ENCODE results near the gene GPRC5A. TPM values are rescaled to one million over a fixed set of nuclear protein-coding genes. Genes with fewer than 3 reads are reported as not detected.
"Not testable (repeated sequence)": the region's sequence is repeated elsewhere in the genome, so short reads cannot be mapped to it uniquely, and the experiment has no call there.

GPRC5A gene
- total RNA-seq, 5 donors from 2014 or later (not counting 1 experiment from before 2014, with no cell fraction given) = 0.28 to 2.0 (median 1.4) TPM; not detected in 1

DNA sequence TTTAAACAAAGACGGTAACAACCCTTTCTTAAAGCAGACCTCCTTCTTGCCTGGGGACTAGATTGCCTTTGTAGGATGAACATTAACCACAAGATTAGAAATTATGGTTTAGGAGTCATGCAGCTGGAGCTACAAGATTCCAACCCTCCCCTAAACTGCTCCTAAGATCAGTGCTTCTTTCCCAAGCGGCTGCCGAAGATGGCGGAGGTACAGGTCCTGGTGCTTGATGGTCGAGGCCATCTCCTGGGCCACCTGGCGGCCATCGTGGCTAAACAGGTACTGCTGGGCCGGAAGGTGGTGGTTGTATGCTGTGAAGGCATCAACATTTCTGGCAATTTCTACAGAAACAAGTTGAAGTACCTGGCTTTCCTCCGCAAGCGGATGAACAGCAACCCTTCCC, 16.1 kb upstream of the GPRC5A start:
- H3K36me3 Mint-ChIP-seq; H3K9me3 Mint-ChIP-seq; H3K27me3 Mint-ChIP-seq; H3K27me3 ChIP-seq (replicated peaks in 1 of 2; ENCODE audit: control insufficient read depth in 2 of 2, extremely low read depth in 1 of 2, insufficient read depth in 2 of 2, low read length in 1 of 2); H3K9me3 ChIP-seq; H3K4me3 ChIP-seq (ENCODE audit: control insufficient read depth in 1 of 2, extremely low read depth in 1 of 2, low read length in 1 of 2); H3K4me1 ChIP-seq (ENCODE audit: control insufficient read depth in 1 of 2, extremely low read depth in 1 of 2, insufficient read depth in 2 of 2, low read length in 2 of 2); CTCF ChIA-PET; H3K27ac ChIP-seq (ENCODE audit: low read length); DNase-seq; ATAC-seq (replicated peaks in 1 of 4); H3K4me3 Mint-ChIP-seq; H3K36me3 ChIP-seq (ENCODE audit: control insufficient read depth in 2 of 2, extremely low read depth in 1 of 2, insufficient read depth in 1 of 2, low read length in 1 of 2); H3K4me1 Mint-ChIP-seq; POLR2A ChIA-PET: not testable (repeated sequence)
- 89% methylated on average over 2 of the region's 10 CpGs for WGBS (ENCODE audit: insufficient coverage)
- peak overlapping the region in 1 of 2 donors; percentile 28 for H3K27ac Mint-ChIP-seq

- ChIA-PET CTCF (interaction anchor here (0.6 to 1.0 kb wide), 3 partner anchors 39 to 58 kb away, joined by 3 read pairs; no protein-coding TSS in a partner anchor), POLR2A (no interaction called here)
- no peak overlapping the region for H3K27ac ChIP-seq (ENCODE audit: low read length)
- ATAC-seq (replicated peaks in 1 of 4) = no peak
- H3K9me3 ChIP-seq = no peaks in the 10 kb centered on the region
- H3K27me3 ChIP-seq (replicated peaks in 1 of 2; ENCODE audit: control insufficient read depth in 2 of 2, extremely low read depth in 1 of 2, insufficient read depth in 2 of 2, low read length in 1 of 2) = peaks cover 0 to 9% of the 10 kb centered on the region in 2 experiments
- DNase-seq = no peak
- H3K27ac Mint-ChIP-seq = no peak overlapping the region
- no peaks in the 10 kb centered on the region for H3K4me1 ChIP-seq (ENCODE audit: control insufficient read depth in 1 of 2, extremely low read depth in 1 of 2, insufficient read depth in 2 of 2, low read length in 2 of 2)
- H3K9me3 Mint-ChIP-seq = no peaks in the 10 kb centered on the region
- H3K27me3 Mint-ChIP-seq = no peaks in the 10 kb centered on the region
- peaks cover 0 to 12% (median 2%) of the 10 kb centered on the region in 3 donors for H3K4me1 Mint-ChIP-seq
- H3K4me3 Mint-ChIP-seq = no peak overlapping the region
- H3K4me3 ChIP-seq (ENCODE audit: control insufficient read depth in 1 of 2, extremely low read depth in 1 of 2, low read length in 1 of 2) = no peak overlapping the region
- H3K36me3 ChIP-seq (ENCODE audit: control insufficient read depth in 2 of 2, extremely low read depth in 1 of 2, insufficient read depth in 1 of 2, low read length in 1 of 2) = no peaks in the 10 kb centered on the region
- 71% methylated on average over 2 of the region's 5 CpGs for WGBS (ENCODE audit: insufficient coverage)
- H3K36me3 Mint-ChIP-seq = no peaks in the 10 kb centered on the region
These were observed 14.1 kb upstream of the GPRC5A start for GRCh38 chr12:12877153-12877768.

DNA sequence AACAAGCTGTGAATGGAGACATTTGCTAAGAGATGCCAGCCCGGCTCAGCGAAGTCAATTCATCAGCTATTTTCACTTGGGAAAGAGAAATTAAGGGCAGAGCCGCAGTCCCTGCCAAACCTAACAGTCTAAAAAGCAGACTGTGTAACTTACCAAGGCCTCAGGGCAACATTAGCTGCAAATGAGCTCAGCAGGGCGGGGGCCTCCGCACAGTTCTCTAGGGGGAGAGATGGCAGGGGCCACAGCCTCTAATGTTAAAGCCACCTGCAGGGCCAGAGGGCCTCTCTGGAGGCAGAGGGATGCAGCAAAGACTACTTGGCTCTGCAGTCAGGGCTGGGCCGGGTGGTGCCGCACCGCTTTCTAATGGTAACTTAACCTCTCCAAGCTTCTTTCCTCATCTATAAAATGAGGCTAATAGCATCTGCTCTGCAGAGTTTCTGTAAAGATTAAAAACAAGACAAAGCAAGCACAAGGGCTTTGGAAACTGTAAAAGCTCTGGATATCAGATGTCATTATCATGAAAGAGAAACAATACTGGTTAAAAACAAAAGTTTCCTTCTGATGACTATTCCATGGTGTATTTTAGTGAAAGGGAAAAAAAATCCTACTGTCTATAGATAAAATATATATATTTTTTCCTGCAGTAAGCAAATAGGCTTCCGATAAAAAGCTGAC, 13.4 kb upstream of the GPRC5A start:
- Histone ChIP-seq H3K4me1 (ENCODE audit: control insufficient read depth in 1 of 2, extremely low read depth in 1 of 2, insufficient read depth in 2 of 2, low read length in 2 of 2) (no peaks in the 10 kb centered on the region), H3K36me3 (ENCODE audit: control insufficient read depth in 2 of 2, extremely low read depth in 1 of 2, insufficient read depth in 1 of 2, low read length in 1 of 2) (no peaks in the 10 kb centered on the region), H3K27ac (ENCODE audit: low read length) (no peak overlapping the region), H3K9me3 (no peaks in the 10 kb centered on the region), H3K27me3 (replicated peaks in 1 of 2; ENCODE audit: control insufficient read depth in 2 of 2, extremely low read depth in 1 of 2, insufficient read depth in 2 of 2, low read length in 1 of 2) (peaks cover 0 to 9% of the 10 kb centered on the region in 2 experiments), H3K4me3 (ENCODE audit: control insufficient read depth in 1 of 2, extremely low read depth in 1 of 2, low read length in 1 of 2) (no peak overlapping the region)
- ChIA-PET CTCF (interaction anchor here (0.6 to 1.0 kb wide), 3 partner anchors 39 to 57 kb away, joined by 3 read pairs; no protein-coding TSS in a partner anchor), POLR2A (no interaction called here)
- Mint-ChIP-seq H3K4me3 (no peak overlapping the region), H3K9me3 (no peaks in the 10 kb centered on the region), H3K36me3 (no peaks in the 10 kb centered on the region), H3K27ac (no peak overlapping the region), H3K27me3 (no peaks in the 10 kb centered on the region), H3K4me1 (peaks cover 0 to 12% (median 2%) of the 10 kb centered on the region in 3 donors)
- 87% methylated on average over 7 of the region's 9 CpGs for WGBS (ENCODE audit: insufficient coverage)
- DNase-seq (no peak), ATAC-seq (replicated peaks in 1 of 4) (no peak)

GRCh38 chr12:12880537-12880936, 10.8 kb upstream of the GPRC5A start:
- Histone ChIP-seq H3K4me3 (ENCODE audit: control insufficient read depth in 1 of 2, extremely low read depth in 1 of 2, low read length in 1 of 2) (no peak overlapping the region), H3K9me3 (no peaks in the 10 kb centered on the region), H3K36me3 (ENCODE audit: control insufficient read depth in 2 of 2, extremely low read depth in 1 of 2, insufficient read depth in 1 of 2, low read length in 1 of 2) (no peaks in the 10 kb centered on the region), H3K27me3 (replicated peaks in 1 of 2; ENCODE audit: control insufficient read depth in 2 of 2, extremely low read depth in 1 of 2, insufficient read depth in 2 of 2, low read length in 1 of 2) (peaks cover 0 to 9% of the 10 kb centered on the region in 2 experiments), H3K4me1 (ENCODE audit: control insufficient read depth in 1 of 2, extremely low read depth in 1 of 2, insufficient read depth in 2 of 2, low read length in 2 of 2) (no peaks in the 10 kb centered on the region), H3K27ac (ENCODE audit: low read length) (no peak overlapping the region)
- H3K4me1 Mint-ChIP-seq = peaks cover 0 to 12% (median 2%) of the 10 kb centered on the region in 3 donors
- no peak overlapping the region for H3K4me3 Mint-ChIP-seq
- no peaks in the 10 kb centered on the region for H3K27me3 Mint-ChIP-seq
- ChIA-PET CTCF (interaction anchor here in 1 of 2 donors (0.7 to 1.0 kb wide), 2 partner anchors 36 to 142 kb away, joined by 3 read pairs; no protein-coding TSS in a partner anchor), POLR2A (no interaction called here)
- no peak overlapping the region for H3K27ac Mint-ChIP-seq
- ATAC-seq (replicated peaks in 1 of 4) (no peak), DNase-seq (no peak)
- H3K9me3 Mint-ChIP-seq = no peaks in the 10 kb centered on the region
- H3K36me3 Mint-ChIP-seq = no peaks in the 10 kb centered on the region
- WGBS (ENCODE audit: insufficient coverage) = 45% methylated on average over 4 of the region's 6 CpGs

- peaks cover 0 to 12% (median 2%) of the 10 kb centered on the region in 3 donors for H3K4me1 Mint-ChIP-seq
These were observed 10.0 kb upstream of the GPRC5A start for GRCh38 chr12:12881151-12881909.

DNA sequence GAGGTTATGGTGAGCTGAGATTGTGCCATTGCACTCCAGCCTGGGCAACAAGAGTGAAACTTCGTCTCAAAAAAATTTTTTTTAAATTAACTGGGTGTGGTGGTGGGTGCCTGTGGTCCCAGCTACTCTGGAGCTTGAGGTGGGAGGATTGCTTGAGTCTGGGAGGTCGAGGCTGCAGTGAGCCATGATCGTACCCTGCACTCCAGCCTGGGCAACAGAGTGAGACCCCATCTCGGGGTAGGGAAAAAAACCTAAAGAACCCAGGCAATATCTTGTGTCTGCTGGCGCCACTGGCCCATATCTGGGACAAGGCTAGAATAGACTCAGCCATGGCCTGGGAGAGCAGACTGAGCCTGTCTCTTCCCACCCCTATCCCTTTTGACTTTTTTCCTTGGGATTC, 9.1 kb upstream of the GPRC5A start:
- Mint-ChIP-seq H3K9me3 (no peaks in the 10 kb centered on the region), H3K27ac (no peak overlapping the region), H3K27me3 (no peaks in the 10 kb centered on the region), H3K4me1 (peaks cover 0 to 12% (median 2%) of the 10 kb centered on the region in 3 donors), H3K36me3 (no peaks in the 10 kb centered on the region), H3K4me3 (no peak overlapping the region)
- DNase-seq = no peak
- peaks cover 0 to 9% of the 10 kb centered on the region in 2 experiments for H3K27me3 ChIP-seq (replicated peaks in 1 of 2; ENCODE audit: control insufficient read depth in 2 of 2, extremely low read depth in 1 of 2, insufficient read depth in 2 of 2, low read length in 1 of 2)
- H3K36me3 ChIP-seq (ENCODE audit: control insufficient read depth in 2 of 2, extremely low read depth in 1 of 2, insufficient read depth in 1 of 2, low read length in 1 of 2) = no peaks in the 10 kb centered on the region
- WGBS (ENCODE audit: insufficient coverage) = 76% methylated on average over 2 of the region's 5 CpGs
- no peaks in the 10 kb centered on the region for H3K4me1 ChIP-seq (ENCODE audit: control insufficient read depth in 1 of 2, extremely low read depth in 1 of 2, insufficient read depth in 2 of 2, low read length in 2 of 2)
- no peak overlapping the region for H3K4me3 ChIP-seq (ENCODE audit: control insufficient read depth in 1 of 2, extremely low read depth in 1 of 2, low read length in 1 of 2)
- ATAC-seq (replicated peaks in 1 of 4) = no peak
- H3K9me3 ChIP-seq = no peaks in the 10 kb centered on the region
- ChIA-PET CTCF (interaction anchor here in 1 of 2 donors (0.6 kb wide), 1 partner anchor 24 kb away, joined by 3 read pairs; no protein-coding TSS in a partner anchor), POLR2A (no interaction called here)
- H3K27ac ChIP-seq (ENCODE audit: low read length) = no peak overlapping the region

More at GRCh38 chr12:12881151-12881909, 10.0 kb upstream of the GPRC5A start:
- H3K4me3 ChIP-seq (ENCODE audit: control insufficient read depth in 1 of 2, extremely low read depth in 1 of 2, low read length in 1 of 2) = no peak overlapping the region
- H3K27ac Mint-ChIP-seq = no peak overlapping the region
- H3K4me1 ChIP-seq (ENCODE audit: control insufficient read depth in 1 of 2, extremely low read depth in 1 of 2, insufficient read depth in 2 of 2, low read length in 2 of 2) = no peaks in the 10 kb centered on the region
- POLR2A ChIA-PET = no interaction called here
- no peaks in the 10 kb centered on the region for H3K36me3 ChIP-seq (ENCODE audit: control insufficient read depth in 2 of 2, extremely low read depth in 1 of 2, insufficient read depth in 1 of 2, low read length in 1 of 2)
- 46% methylated on average over 5 of the region's 11 CpGs for WGBS (ENCODE audit: insufficient coverage)
- no peak overlapping the region for H3K4me3 Mint-ChIP-seq
- CTCF ChIA-PET = interaction anchor here in 1 of 2 donors (1.0 kb wide), 1 partner anchor 35 kb away, joined by 3 read pairs; no protein-coding TSS in a partner anchor
- H3K27ac ChIP-seq (ENCODE audit: low read length) = no peak overlapping the region
- H3K27me3 ChIP-seq (replicated peaks in 1 of 2; ENCODE audit: control insufficient read depth in 2 of 2, extremely low read depth in 1 of 2, insufficient read depth in 2 of 2, low read length in 1 of 2) = peaks cover 0 to 9% of the 10 kb centered on the region in 2 experiments
- H3K9me3 Mint-ChIP-seq = no peaks in the 10 kb centered on the region
- no peaks in the 10 kb centered on the region for H3K36me3 Mint-ChIP-seq
- no peaks in the 10 kb centered on the region for H3K27me3 Mint-ChIP-seq
- no peaks in the 10 kb centered on the region for H3K9me3 ChIP-seq
- no peak for ATAC-seq (replicated peaks in 1 of 4)
- no peak for DNase-seq

All from T-cell (primary cell).